CD4-positive, alpha-beta T cell treated with Interleukin-12 subunit alpha and Interleukin-12 subunit beta, for 1 hour (primary cell): ENCODE measurements around the gene TMEM229A.
"Not testable (repeated sequence)": the region's sequence is repeated elsewhere in the genome, so short reads cannot be mapped to it uniquely, and the experiment has no call there.

Experiments used
- DNase-seq: peaks from one replicate; pipeline ENCODE4 v3.0.0-alpha.2; 2020

TMEM229A gene

DNA sequence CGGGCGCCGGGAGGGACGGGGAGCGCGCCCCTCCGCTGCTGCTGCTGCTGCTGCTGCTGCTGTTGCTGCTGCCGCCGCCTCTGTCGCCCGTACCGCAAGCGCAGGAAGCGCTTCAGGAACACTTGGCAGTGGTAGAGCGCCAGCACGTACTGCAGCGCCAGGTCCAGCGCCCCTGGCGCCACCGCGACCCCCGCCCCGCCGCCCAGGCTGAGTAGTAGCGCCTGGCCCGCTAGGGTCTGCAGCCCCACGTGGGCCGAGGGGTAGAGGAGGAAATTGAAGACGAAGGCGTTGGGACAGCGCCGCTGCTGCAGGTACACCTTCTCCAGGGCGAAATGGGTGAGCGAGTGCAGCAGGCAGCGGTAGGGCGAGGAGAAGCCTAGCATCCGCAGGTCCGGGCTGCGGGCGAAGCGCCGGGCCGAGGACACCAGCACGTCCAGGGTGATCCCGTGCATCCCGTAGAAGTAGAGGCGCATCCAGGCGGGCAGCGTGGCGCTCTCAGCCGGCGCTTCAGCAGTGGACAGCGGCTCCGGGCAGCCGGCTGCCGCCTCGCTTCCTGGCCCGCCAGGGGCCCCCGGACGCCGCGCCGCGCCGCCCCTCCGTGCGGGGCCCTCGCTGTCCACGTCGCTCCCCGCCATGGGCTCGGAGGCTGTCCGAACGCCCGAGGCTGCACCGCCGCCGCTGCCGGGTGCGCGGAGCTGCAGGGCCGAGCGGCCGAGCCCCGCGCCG is at the start of gene TMEM229A:
TMEM229A (minus strand) TSS at position 699 of the 726 bp plus-strand sequence; CDS start at position 635, 64 bp downstream.
- no peak for DNase-seq

DNA sequence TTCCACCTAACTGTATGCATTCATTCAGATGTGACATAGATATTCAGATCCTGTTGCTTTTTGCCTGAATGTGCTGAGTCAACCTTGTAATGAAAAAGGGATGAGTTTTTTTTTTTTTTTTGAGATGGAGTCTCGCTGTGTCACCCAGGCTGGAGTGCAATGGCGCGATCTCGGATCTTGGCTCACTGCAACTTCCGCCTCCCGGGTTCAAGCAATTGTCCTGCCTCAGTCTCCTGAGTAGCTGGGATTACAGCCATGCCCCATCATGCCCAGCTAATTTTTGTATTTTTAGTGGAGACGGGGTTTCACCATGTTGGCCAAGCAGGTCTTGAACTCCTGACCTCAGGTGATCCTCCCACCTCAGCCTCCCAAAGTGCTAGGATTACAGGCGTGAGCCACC is 49.4 kb upstream of the TMEM229A start:
- not testable (repeated sequence) for DNase-seq

DNA sequence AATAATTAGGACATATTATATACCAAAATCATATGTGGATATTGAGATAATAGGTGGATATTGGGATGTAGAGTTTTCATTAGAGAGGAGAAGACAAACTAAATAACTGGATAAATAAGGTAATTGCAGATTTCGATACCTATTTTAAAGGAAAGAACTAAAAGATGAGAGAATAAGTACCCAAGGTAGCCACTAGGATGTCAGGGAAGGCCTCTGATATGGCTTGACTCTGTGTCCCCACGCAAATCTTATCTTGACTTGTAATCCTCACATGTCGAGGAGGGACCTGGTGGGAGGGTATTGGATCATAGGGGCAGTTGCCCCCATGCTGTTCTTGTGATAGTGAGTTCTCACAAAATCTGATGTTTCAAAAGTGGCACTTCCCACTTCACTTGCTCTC is 44.7 kb upstream of the TMEM229A start:
- no peak for DNase-seq

DNA sequence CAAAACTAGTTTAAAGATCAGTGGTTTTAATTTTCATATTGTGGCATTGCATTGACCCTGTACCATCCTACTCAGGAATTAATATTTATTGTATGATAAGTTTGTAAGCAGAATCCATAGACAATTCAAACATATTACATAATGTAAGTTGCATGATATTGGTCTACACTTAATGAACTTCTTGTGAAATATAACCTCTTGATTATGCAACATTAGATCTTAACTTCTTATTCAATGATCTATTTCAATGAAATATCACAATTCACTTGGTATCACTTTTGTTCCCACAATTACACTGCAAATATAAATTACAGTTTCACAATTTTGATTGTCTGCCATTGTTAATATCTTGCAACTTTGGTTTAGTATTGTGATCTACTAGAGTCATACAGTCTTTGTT is 44.0 kb upstream of the TMEM229A start:
- DNase-seq: no peak

DNA sequence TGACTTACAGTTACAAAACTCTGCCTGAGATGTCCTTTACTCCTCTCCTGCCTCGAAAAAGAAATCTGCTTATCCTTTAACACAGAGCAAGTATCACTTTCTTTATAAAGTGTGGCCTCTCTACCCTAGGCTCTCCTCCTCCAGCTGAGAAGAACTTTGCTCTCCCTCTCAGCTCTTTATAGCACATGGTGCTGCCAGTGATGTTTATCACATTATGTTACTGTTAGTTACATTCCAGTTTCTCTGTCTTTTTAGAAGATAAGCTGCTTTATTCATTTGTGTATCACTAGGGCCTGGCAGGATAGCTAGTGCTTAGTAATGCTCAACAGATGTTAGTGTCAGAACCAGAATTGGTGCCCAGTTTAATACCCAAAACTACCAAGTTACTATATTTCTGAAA is 41.1 kb upstream of the TMEM229A start:
- no peak for DNase-seq

DNA sequence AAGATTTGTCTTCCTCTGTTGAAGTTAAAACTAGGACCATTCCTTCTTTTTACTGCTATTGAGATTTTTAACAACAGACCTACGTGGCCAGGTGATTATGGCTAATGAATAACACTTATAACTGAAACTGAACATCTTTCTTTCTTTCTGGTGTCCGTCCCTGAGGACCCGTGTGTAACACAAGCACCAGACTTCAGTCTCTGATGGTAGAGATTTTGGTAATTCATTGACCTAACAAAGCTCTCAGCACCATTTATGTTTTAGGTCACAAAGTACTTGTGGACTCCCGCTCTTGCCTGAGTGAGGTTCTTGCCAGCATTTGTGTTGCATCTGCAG is 40.4 kb upstream of the TMEM229A start:
- no peak for DNase-seq

DNA sequence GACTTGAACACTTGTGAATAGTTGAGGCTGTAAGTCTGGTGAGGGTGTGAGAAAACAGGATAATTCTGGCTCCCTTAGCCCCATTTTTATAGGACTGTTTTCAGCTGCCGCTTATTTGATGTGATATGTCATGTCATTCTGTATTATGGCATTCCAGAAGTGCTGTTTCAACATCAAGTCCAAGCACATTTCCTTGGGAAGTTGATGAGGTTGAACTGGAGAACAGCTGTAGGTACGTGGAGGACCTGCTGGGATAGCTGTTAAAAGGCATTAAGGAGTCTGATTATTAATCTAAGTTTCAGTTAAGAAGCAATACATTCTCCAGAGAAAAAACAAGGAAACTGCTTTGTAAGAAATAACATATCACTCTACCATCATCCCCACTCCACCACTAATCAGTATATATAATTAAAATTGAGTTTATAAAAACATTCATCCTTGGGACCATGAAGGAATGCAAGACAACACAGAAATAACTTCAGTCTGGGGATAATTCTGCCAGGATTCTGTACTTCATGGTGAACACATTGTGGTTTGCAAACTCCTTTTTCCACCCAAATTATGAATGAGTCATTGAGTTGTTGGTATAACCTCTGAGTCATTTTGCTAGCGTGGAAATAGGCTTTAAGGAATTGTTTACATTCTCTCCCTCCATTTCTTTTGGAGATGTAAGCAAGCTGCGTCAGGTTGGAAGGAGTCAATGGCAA is 39.9 kb upstream of the TMEM229A start:
- no peak for DNase-seq

DNA sequence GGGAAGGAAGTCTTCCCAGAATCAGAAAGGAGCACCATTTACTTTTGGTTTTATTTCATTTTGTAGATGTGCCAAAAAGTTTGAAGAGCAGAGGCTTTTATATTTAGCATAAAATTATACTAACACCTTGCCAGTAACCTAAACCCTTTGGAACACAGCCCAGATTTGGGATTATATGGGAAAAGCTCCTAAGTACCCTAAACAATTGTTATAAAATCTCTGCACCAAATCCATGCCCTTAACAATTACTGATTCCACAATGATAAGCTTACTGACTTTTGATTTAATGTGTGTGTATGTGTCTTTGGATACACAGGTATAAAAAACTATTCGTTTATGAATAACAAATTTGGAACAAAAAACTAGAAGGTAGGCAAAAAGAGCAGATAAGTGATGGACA is 39.0 kb upstream of the TMEM229A start:
- DNase-seq: no peak

DNA sequence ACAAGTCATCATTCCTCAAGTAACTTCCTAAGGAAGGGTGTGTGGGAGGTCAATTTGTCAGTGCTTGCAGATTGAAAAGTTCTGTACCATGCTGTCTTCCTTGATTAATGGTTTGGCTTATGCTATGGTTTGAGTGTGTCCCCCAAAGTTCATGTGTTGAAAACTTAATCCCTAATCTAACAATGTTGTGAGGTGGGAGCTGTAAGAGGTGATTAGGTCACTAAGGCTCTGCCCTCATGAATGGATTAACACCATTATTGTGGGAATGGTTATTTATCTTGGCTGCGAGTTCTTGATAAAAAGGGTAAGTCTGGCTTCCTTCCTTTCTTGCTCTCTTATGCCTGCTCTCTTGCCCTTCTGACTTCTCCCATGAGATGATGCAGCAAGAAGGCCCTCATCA is 29.3 kb upstream of the TMEM229A start:
- DNase-seq: no peak

DNA sequence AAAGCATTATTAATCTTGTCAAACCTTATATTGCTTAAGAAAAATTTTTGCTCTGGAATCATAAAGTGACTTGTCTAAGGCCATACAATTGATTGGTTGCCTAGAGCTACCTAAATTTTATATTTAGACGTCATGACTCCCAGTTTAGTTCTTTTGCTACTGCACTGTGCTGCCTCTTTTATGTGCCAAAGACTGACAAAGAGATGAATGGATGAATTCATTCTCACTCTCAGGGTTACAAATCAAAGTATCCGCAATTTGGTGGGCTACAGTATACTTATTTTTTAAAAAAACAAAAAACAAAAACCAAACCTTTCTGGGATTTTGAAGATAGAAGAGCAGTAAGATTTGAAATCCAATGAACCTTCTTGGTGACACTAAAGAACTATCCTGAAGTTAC is 27.7 kb upstream of the TMEM229A start:
- no peak for DNase-seq

DNA sequence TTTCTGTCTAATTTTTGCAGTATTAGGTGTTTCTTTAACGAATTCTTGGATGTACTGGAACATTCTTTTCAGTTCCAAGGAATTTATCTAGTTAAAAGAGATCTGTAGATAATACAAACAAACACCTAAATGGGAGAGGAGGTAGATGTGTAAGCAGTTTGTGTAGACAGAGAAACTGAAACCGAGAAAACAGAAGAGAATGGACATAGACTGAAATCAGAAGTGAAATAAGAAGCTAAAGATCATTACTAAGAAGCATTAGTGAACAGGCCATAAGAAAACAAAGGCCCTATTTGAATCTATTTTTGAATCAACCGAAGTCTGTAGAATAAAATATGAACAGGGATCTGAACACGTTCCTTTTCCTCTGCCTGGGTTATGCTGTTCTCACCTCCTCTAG is 26.5 kb upstream of the TMEM229A start:
- no peak for DNase-seq

DNA sequence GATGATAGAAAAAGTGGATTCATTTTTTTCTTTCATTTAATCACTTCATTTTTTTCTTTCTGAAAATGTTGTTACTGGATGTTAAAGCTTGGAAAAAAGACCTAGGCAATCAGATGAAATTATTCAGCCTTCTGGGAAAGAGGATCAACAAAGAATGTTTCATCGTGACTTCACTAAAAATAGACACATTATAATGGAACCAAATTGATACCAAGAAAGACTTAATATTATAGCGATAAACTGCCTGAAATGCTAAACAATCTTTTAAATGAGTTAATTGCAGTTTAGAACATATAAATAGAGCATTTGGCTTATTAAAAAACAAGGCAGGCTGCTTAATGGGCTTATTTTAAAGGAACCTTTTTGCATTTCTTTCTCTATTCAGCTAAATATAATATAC is 25.6 kb upstream of the TMEM229A start:
- no peak for DNase-seq

DNA sequence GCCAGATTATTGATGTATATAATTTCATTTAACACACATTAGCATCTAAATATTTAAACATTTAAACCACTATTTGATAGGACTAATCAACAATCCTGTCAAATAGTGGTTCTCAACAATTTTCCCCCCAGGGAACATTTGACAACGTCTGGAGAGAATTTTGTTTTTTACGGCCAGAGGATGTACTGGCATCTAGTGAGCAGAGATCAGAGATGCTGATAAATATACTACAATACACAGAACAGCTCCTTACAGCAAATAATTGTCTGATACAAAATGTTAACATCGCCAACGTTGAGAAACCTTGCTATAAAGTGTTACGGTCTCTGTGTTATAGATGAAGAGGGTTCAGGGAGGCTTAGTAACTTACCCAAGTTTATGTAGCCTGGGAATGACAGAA is 25.0 kb upstream of the TMEM229A start:
- DNase-seq: no peak

DNA sequence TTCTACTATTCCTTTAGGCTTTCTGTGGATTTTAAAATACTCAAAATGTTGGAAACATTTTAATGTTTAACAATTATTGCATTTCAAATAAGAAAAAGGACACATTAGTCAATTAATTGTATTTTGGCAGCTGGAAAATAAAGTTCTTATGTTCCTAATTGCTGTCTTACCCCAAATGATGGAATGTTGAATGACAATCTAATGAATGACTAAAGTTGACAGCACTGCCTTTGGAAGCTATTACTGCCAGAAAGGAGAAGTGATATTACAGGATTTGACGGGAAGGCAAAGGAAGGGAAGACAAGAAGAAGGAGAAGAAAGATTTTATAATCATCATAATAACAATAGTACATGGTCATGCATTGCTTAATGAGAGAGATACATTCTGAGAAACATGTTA is 23.4 kb upstream of the TMEM229A start:
- DNase-seq: no peak

DNA sequence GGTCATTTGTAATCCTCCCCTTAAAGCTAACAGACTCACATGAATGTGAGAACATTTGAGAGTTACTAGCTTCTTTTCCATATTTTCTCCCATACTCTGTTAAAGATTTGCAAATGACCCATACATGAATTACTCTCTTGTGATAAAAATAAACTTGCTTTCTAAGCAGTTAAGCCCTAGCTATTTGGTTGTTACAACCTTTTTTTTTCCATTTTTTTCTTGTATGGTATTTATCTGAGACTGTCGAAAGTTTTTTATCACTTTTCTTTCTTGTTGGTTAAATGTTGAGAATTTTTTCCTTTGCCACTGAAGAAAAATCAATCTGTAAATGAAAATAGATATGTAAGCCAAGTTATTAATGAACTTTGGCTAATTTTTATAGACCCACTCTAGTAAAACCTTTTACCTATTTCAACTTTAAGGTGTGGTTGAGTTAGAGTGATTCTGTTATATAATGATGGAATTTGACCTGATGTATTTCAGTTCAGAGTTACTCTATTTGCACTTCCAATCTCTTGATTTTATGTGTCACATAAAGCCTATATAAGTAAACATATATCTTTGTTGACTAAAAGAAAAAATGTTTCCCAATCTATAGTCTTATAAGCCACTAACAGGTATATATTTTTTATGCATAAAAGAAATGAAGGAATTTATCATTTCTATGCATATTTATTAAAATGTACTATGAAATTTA is 19.0 kb upstream of the TMEM229A start:
- DNase-seq: no peak

DNA sequence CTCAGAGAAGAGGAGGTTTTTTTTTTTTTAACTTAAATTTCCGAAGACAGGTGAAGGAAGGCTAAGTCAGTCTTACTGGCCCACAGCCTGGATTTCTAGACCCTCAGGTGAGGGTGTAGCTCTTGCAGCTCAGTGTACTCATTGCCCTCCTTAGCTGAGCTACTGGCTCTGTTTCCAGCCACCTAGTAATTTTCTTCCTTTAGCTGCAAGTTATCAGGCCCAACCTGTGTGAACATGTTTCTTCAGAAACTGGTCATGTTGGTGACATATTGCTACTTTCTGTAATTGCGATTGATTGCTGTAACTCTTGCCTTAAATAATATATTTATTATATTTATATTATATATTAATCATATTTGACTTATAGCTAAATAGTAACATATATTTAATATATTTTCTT is 10.0 kb upstream of the TMEM229A start:
- DNase-seq: no peak

DNA sequence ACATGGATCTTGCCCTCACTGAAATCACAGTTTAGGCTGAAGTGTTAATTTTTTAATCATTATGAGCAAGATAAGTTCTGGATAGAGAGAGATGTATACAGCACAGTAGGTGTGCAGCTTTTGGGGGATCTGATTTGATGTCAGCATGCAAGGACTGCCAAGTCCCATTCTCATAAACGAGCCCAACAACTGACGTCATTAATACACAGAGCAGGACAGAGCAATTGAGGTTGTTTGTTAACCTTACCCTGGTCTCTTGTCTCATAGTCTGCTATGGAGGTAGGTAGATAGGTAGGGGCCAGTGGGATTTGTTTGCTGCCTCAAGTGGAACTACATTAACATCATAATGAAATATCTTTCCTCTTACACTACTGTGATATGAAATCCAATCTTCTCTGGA is 8.6 kb upstream of the TMEM229A start:
- DNase-seq: no peak

DNA sequence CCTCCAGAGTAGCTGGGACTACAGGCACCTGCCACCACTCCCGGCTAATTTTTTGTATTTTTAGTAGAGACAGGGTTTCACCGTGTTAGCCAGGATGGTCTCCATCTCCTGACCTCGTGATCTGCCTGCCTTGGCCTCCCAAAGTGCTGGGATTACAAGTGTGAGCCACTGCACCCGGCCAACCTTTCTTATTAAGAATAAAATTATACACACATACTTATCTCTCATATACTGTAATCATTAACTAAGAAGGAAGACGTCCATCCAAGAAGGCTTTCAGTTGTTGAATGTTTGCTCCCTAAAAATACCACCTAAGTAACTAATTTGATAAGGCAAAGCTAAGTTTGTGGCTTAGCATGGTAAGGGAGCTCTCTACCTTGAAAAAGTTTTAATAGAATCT is 5.0 kb upstream of the TMEM229A start:
- DNase-seq: not testable (repeated sequence)

DNA sequence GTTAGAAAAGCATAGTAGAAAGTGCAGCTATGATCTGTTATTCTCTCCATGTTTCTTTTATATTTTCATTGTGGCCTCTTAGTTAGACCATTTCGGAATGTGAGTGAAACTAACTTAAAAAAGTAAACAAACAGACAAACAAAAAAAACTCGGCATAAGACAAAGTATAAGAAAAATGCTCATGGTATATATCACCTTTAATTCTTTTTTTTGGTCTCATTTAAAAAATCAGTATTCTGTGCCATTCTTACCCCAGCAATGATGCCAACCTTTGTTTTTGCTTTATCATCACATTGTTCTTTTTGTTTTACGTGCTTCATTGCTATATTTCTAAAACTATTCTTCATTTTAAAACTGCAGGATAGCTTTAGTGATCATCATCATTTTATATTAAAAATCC is 2.8 kb upstream of the TMEM229A start:
- DNase-seq: no peak

DNA sequence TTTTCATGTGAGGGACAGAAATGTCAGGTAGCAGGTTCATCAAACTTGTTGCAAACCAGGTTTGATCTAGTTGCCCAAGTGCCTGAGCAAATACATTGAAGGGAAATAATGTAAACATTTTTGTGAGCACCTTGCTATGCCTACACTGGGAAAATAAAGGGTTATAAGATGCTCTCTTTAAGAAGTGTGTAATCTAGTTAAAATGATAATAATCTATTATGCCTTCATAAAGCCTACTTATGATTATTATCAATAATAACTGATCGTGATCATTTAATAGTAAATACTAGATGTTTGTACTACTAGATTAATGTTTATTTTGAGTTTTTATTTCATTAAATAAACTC is 1.9 kb upstream of the TMEM229A start:
- DNase-seq: no peak

DNA sequence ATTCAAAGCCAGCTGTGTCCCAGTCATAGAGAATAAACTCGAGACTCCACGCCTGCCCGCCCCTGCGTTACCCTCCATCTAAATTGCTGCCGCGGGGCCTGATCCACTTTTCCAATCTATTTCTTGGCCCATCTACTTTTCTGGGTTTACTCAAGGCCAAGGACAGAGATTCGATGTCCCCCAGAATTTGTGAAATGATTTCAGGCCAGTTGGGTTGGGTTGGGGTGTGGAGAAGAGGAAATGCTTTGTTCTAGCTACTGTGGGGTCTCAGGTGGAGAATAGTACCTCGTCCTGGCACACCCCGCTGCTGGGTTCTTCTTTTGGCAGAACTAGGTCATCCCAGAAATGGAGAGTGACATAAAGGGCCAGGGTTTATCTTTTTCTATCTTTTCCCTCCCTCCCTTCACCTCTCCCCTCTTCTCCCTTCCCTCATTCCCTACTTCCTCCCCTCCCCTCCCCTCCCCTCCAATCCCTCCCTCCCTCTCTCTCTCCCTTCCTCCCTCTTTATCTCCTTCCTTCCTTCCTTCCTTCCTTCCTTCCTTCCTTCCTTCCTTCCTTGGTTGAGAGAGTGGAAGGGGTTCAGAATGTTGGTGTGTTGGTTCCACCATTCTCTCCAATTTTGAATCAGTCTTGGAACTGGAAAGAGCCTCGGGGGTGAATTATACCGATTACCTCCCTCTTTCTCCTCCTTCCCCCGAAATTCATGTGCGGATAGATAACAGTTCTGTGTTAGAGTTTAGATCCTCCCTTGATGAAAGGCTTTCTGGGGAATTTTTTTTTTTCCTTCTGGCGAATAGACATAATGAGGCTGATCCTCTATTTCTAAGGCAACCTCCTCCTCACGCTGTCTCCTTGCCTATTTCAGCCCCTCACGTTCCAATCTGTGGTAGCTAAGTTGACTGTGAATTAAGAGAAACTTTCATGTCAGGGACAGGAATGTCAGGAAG is 1.2 kb upstream of the TMEM229A start:
- no peak for DNase-seq

DNA sequence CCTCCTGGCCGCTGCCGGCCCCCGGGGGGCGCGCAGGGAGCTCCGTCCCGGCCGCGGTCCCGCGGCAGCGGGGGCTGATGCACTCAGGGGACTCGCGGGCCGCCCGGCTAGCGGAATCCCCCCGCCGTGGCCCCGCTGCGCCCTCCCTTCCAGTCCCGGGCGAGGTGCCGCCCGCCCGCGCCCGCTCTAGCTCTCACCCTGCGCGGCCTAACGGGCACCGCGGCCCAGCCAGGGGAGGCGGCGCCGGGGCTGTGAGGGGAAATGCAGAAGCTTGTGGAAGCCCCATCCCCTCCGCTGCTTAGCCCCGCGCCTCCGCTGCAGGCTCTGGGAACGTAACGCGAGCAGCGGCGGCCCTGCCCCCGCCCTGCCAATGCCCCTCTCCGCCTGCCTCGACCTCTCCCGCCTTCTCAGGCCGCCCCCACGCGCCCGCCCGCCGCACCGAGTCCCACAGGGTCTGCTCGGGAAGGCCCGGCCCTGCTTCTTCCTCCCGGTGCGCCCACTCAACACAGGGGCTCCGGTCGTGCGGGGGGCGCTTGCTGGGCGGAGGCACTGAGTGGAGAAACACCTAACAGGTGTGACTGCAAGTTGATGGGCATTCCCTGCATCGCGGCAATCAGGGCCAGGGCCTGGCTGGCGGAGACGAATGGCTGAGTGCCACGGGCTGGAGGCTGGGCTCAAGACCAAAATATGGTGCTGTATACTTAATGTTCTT is 384 bp upstream of the TMEM229A start:
- no peak for DNase-seq

DNA sequence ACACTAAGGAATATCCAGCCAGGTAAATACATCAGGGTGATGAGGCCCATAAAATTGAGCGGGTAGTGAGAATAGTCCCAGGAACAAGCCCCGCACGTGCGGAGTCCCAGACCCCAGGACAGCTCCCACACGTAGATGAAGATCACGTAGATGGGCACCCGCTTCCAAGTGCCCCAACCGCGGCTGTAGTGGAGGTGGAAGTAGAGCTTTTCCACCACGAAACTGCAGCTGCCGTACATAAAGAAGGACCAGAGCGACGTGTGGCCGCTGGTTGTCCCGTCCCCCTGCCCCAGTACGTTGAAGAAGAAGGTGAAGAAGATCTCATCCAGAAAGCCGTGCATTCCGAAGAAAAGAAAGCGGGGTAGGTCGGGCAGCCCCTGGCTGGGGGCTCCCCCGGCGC is 948 bp downstream of the TMEM229A start:
- no peak for DNase-seq
